Left lobe of liver (tissue), 2 donors: Measurements from ENCODE around the gene L1TD1. TPM values are rescaled to one million over a fixed set of nuclear protein-coding genes. Genes with fewer than 3 reads are reported as not detected.
"Not testable (repeated sequence)": the region's sequence is repeated elsewhere in the genome, so short reads cannot be mapped to it uniquely, and the experiment has no call there.

ENCODE experiments used
- ATAC-seq: fragments of 200-7000 bp; cut with Tn5 transposase; one replicate; pipeline ENCODE4 v1.9.1; 2020; ENCODE audit warnings: mild to moderate bottlenecking, moderate library complexity
- DNase-seq: peaks from one replicate; pipeline ENCODE4 v3.0.0-alpha.2; 2020; ENCODE audit warnings: low spot score
- total RNA-seq: library from RNA; stranded (reverse); gene quantifications from one replicate; pipeline ENCODE4 v1.2.1, GENCODE V29; 2021
- donor health status: DM: no; HTN: no; CAD: no; lungs with moderate emphysema.
- donor health status: DM: no; HTN: yes; CAD: no.

The L1TD1 gene
- total RNA-seq, 1 donor from 2014 or later, result 0.38 TPM

- DNase-seq, result no peak
- ATAC-seq, result no peak
Observed at GRCh38 chr1:62232871-62233278, 38.2 kb downstream of the L1TD1 start.

- ATAC-seq (no peak), DNase-seq (no peak)
Observed at GRCh38 chr1:62233926-62234450, 39.3 kb downstream of the L1TD1 start.

- no peak for ATAC-seq
Observed at GRCh38 chr1:62234688-62235087, 40.0 kb downstream of the L1TD1 start.

GRCh38 chr1:62235576-62235975, 40.9 kb downstream of the L1TD1 start:
- DNase-seq (no peak), ATAC-seq (no peak)

More at GRCh38 chr1:62234688-62235087, 40.0 kb downstream of the L1TD1 start:
- no peak for DNase-seq

- no peak for ATAC-seq
- no peak for DNase-seq
Observed at GRCh38 chr1:62237361-62237760, 42.7 kb downstream of the L1TD1 start.

- DNase-seq (no peak), ATAC-seq (no peak)
Observed at GRCh38 chr1:62237950-62238374, 43.3 kb downstream of the L1TD1 start.

GRCh38 chr1:62238507-62238906, 43.9 kb downstream of the L1TD1 start:
- DNase-seq (no peak), ATAC-seq (no peak)

GRCh38 chr1:62239652-62240403, 45.2 kb downstream of the L1TD1 start:
- not testable (repeated sequence) for ATAC-seq, DNase-seq

- DNase-seq, result no peak
- no peak for ATAC-seq
Observed at GRCh38 chr1:62240651-62241370, 46.2 kb downstream of the L1TD1 start.

GRCh38 chr1:62241371-62242131, 46.9 kb downstream of the L1TD1 start:
- peak; percentile 88 for ATAC-seq

GRCh38 chr1:62244380-62244779, 49.7 kb downstream of the L1TD1 start:
- DNase-seq, ATAC-seq: not testable (repeated sequence)

More at GRCh38 chr1:62241371-62242131, 46.9 kb downstream of the L1TD1 start:
- peak; percentile 73 for DNase-seq

GRCh38 chr1:62245201-62245600, 50.6 kb downstream of the L1TD1 start:
- DNase-seq (no peak), ATAC-seq (no peak)

- DNase-seq (no peak), ATAC-seq (no peak)
Observed at GRCh38 chr1:62247391-62248168, 52.9 kb downstream of the L1TD1 start.

GRCh38 chr1:62250126-62250726, 55.6 kb downstream of the L1TD1 start:
- DNase-seq, result no peak
- no peak for ATAC-seq

- DNase-seq (no peak), ATAC-seq (no peak)
Observed at GRCh38 chr1:62259551-62259950, 64.9 kb downstream of the L1TD1 start.

- ATAC-seq (no peak), DNase-seq (no peak)
Observed at GRCh38 chr1:62260688-62261087, 66.0 kb downstream of the L1TD1 start.
